Myocyte (in vitro differentiated cells): ENCODE data around the gene ZNF487. TPM values are rescaled to one million over a fixed set of nuclear protein-coding genes. Genes with fewer than 3 reads are reported as not detected.

ENCODE experiments used
- DNase-seq: peaks from one replicate; pipeline ENCODE4 v3.0.0-alpha.2; 2012; ENCODE audit warnings: low read depth
- total RNA-seq: library from RNA; depleted of rRNA; stranded (reverse); fragments of >200 nt; gene quantifications from 2 replicates; pipeline ENCODE4 v1.2.3, GENCODE V29; 2014

Gene ZNF487
- total RNA-seq, 1 donor from 2014 or later, result 3.1 TPM

DNA sequence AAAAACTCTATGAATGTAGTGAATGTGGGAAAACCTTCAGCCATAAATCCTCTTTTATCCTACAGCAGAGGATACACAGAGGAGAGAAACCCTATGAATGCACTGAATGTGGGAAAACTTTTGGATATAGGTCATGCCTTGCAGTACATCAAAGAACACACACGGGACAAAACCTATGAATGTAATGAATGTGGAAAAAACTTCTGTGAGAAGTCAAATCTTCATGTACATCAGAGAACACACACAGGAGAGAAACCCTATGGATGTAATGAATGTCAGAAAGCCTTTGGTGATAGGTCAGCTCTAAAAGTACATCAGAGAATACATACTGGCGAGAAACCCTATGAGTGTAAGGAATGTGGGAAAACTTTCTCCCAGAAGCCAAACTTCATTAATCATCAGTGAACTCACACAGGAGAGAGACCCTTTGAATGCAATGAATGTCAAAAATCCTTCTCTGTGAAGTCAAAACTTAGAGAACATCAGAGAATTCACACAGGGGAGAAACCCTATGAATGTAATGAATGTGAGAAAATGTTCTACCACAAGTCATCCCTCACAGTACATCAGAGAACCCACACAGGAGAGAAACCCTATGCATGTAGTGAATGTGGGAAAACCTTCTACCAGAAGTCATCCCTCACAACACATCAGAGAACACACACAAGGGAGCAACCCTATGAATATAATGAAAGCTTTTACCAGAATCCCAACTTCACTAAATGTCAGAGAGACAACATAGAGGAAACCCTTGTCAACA, 45.6 kb downstream of the ZNF487 start:
- DNase-seq, result no peak

DNA sequence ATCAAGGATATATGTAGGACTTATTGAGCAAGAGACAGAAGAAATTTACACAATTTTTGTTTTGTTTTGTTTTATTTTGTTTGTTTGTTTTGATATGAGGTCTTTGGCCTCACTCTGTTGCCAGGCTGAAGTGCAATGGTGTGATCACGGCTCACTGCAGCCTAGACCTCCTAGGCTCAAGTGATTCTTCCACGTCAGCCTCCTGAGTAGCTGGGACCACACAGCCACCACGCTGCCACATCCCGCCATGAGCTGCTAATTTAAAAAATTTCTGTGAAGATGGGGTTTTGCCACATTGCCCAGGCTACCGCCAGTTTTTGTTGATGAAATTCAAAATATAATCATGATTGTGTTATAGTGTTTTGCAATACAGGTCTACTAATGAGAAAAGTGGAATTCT, 54.9 kb downstream of the ZNF487 start:
- no peak for DNase-seq

DNA sequence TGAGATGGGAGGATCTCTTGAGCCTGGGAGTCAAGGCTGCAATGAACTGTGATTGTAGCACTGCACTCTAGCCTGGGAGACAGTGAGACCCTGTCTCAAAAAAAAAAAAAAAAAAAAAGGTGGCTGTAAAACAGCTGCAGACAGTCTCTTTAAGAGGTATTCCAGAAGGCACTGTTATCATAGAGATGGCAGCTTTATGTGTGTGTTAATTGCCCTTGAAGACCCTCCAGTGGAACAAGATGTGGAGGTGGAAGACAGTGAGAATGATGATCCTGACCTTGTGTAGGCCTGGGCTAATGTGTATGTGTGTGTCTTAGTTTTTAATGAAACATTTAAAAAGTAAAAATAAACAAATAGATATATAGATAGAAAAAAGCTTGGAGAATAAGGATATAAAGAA, 66.0 kb downstream of the ZNF487 start:
- DNase-seq, result no peak

DNA sequence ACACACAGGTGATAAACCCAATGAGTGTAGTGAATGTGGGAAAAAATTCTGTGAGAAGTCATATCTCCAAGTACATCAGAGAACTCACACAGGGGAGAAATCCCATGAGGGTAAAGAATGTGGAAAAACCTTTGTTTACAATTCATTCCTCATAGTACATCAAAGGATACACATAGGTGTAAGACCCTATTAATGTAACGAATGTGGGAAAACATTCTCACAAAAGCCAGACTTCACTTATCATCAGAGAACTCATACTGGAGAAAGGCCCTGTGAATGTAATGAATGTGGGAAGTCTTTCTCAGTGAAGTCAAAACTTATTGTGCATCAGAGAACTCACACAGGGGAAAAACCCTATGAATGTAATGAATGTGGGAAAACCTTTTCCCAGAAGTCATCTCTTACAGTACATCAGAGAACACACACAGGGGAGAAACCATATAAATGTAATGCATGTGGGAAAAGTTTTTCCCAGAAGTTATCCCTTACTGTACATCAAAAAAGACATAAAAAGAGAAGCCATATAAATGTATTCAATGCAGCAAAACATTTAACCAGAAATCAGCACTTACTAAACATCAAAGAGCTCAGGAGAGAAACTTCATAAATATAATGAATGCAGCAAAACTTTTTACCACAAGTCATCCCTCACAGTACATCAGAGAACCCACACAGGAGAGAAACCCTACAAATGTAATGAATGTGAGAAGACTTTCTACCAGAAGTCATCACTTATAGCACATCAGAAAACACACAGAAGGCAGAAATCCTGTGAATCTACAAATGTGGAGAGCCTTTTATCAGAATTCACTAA, 87.7 kb downstream of the ZNF487 start:
- no peak for DNase-seq

Other genes with a start within 250 kb of the ZNF487 start
- 2.6 TPM in 1 of 2 replicates, not detected in the other for gene RASGEF1A, start 170.0 kb upstream of the ZNF487 start, total RNA-seq
- 1.8 and 6.1 TPM in 2 replicates for gene FXYD4, start 65.5 kb upstream of the ZNF487 start, total RNA-seq
- 143 and 200 TPM in 2 replicates for gene HNRNPF, start 27.9 kb upstream of the ZNF487 start, total RNA-seq
- gene ZNF239, start 137.5 kb downstream of the ZNF487 start, total RNA-seq, result 1.7 and 3.6 TPM in 2 replicates
- 2.5 and 3.9 TPM in 2 replicates for gene ZNF485, start 169.3 kb downstream of the ZNF487 start, total RNA-seq
- 28.6 and 35.2 TPM in 2 replicates for gene ZNF32, start 211.8 kb downstream of the ZNF487 start, total RNA-seq